Thyroid gland (tissue), 4 donors: ENCODE data around the gene HIVEP1.

Experiments
- POLR2A ChIP-seq, 2 donors: fragments of 450-650 bp; IDR thresholded peaks; one replicate each; pipeline ENCODE4 v1.6.1; 2017; ENCODE audit warnings: antibody characterized with exemption in 2 of 2, mild to moderate bottlenecking in 2 of 2, moderate library complexity in 1 of 2
- TF ChIP-seq, protein P1 (sequence below), 6 experiments: fragments of 200-600 bp in 3 of 6; fragments of 450-650 bp in 3 of 6; sonication (generic) in 3 of 6; IDR thresholded peaks; one replicate each; pipeline ENCODE4 v1.5.1; 2016 to 2019; ENCODE audit warnings: antibody characterized with exemption in 6 of 6, mild to moderate bottlenecking in 2 of 6, inconsistent platforms in 1 of 6, moderate library complexity in 1 of 6

GRCh38 chr6:12149944-12150510 lies 137.9 kb downstream of the HIVEP1 start:
- TF ChIP-seq, protein P1, sequence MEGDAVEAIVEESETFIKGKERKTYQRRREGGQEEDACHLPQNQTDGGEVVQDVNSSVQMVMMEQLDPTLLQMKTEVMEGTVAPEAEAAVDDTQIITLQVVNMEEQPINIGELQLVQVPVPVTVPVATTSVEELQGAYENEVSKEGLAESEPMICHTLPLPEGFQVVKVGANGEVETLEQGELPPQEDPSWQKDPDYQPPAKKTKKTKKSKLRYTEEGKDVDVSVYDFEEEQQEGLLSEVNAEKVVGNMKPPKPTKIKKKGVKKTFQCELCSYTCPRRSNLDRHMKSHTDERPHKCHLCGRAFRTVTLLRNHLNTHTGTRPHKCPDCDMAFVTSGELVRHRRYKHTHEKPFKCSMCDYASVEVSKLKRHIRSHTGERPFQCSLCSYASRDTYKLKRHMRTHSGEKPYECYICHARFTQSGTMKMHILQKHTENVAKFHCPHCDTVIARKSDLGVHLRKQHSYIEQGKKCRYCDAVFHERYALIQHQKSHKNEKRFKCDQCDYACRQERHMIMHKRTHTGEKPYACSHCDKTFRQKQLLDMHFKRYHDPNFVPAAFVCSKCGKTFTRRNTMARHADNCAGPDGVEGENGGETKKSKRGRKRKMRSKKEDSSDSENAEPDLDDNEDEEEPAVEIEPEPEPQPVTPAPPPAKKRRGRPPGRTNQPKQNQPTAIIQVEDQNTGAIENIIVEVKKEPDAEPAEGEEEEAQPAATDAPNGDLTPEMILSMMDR (IDR thresholded peaks at IDR 0.05): no peak
- TF ChIP-seq POLR2A (IDR thresholded peaks at IDR 0.05): no peak
